ENCODE results near the gene RPL35A.

RPL35A gene

DNA sequence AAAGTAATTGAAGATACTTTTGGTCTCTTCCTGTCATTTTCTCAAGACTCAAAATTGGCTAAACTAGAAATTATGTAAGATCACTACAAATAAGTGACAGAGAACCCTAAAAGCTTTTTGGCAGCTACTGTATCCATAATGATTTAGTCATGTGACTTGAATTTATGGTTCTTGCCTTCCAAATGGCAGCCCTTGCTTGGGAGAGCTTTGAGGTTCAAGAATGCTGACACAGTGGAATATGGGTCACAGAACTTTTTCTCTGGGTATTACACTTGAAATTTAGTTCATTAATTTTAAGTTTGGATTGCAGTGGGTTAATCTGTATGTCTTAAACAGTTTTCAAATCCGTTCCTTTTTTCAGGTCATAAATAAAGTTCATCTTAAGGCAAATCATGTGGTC is 24.0 kb downstream of the RPL35A start:
- TF ChIP-seq, protein P1, sequence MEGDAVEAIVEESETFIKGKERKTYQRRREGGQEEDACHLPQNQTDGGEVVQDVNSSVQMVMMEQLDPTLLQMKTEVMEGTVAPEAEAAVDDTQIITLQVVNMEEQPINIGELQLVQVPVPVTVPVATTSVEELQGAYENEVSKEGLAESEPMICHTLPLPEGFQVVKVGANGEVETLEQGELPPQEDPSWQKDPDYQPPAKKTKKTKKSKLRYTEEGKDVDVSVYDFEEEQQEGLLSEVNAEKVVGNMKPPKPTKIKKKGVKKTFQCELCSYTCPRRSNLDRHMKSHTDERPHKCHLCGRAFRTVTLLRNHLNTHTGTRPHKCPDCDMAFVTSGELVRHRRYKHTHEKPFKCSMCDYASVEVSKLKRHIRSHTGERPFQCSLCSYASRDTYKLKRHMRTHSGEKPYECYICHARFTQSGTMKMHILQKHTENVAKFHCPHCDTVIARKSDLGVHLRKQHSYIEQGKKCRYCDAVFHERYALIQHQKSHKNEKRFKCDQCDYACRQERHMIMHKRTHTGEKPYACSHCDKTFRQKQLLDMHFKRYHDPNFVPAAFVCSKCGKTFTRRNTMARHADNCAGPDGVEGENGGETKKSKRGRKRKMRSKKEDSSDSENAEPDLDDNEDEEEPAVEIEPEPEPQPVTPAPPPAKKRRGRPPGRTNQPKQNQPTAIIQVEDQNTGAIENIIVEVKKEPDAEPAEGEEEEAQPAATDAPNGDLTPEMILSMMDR (IDR thresholded peaks at IDR 0.05), result no peak

DNA sequence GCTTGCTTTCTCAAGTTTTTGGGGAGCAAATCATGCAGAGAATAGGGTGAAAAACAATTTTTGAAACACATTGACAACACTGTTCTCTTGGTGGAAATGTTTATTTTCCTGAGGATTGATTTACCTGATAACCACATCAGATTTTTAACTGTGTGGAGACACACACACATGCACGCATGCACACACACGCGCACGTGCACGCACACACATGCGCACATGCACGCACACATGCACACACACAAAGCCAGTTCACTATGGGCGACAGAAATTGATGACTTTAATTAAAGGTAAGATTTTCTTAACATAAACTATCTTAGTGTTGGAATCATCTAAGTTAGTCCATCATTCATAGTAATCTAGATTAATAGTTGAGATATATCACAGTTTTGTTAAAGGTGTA is 25.3 kb downstream of the RPL35A start:
- TF ChIP-seq, protein P1 (IDR thresholded peaks at IDR 0.05), result no peak

DNA sequence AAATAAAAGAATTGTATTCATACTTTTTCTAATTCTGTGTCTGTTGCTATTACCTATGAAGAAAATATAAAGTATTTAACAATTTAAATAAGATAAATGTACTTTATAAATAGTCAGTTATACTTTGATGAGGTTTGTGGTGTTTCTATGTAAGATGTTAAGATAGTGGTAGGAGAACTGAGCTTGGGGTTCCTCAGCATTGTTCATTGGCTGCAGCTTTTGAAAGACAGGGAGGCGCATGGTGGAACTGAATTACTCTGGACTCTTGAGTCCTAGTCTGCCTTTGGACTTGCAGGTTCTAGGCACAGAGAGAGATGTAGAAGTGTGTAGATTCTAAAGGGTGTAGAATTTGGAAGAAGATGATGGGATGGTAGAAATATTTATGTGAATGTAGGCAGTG is 33.1 kb downstream of the RPL35A start:
- TF ChIP-seq, protein P1 (IDR thresholded peaks at IDR 0.05), result no peak

DNA sequence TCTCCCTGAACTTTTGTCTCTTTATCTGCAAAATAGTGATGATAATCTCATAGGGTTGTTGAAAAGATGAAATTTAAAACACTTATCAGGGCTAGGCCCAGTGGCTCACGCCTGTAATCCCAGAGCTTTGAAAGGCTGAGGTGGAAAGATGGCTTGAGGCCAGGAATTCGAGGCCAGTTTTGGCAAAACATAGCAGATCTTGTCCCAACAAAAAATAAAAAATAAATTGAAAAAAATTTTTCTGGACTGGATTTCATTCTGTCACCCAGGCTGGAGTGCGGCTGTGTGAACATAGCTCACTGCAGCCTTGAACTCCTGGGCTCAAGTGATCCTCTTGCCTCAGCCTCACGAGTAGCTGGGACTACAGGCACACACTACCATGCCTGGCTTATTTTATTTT is 39.7 kb downstream of the RPL35A start:
- TF ChIP-seq, protein P1 (IDR thresholded peaks at IDR 0.05), result no peak

DNA sequence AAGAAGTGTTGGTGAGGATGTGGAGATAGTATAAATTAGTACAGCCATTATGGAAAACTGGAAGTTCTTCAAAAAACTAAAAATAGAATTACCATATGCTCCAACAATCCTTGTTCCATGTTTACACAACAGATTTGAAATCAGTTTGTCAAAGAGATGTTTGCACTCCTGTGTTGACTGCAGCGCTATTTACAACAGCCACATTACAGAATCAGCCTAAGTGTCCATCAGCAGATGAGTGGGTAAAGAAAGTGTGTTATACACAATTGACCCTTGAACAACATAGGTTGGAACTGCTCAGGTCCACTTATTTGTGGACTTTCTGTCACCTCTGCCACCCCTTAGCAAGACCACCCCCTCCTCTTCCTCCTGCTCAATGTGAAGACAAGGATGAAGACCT is 44.7 kb downstream of the RPL35A start:
- TF ChIP-seq, protein P1 (IDR thresholded peaks at IDR 0.05), result no peak

DNA sequence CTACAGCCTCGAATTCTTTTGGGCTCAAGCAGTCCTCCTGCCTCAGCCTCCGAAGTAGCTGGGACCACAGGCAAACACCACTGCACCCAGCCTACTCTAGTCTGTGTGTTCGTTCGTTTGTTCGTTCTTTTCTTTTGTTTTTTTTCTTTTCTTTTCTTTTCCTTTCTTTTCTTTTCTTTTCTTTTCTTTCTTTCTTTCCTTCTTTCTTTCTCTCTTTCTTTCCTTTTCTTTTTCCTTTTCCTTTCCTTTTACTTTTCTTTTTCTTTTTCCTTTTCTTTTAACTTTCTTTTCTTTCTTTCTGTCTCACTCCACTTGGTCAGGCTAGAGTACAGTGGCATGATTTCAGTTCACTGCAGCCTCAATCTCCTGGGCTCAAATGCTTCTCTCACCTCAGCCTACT is 46.9 kb downstream of the RPL35A start:
- TF ChIP-seq, protein P1 (IDR thresholded peaks at IDR 0.05), result no peak

DNA sequence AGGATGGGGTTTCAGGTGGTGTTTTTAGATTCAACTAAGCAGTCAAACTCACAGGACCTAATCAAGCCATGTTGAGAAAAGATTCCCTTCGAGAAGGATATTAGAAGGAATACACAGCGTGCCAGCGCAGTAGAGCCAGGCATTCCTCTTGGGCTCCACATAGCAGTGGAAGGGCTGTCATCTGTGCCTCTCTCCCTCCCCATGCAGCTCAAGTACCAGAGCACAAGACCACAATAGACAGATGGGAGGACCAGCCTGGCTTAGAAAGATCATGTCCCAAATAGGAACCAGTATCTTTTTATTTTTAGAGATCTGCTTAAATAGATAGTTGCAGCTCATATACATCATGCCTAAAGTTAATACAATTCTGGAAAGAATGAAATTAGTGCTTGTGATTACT is 47.9 kb downstream of the RPL35A start:
- TF ChIP-seq, protein P1 (IDR thresholded peaks at IDR 0.05), result no peak
